Omental fat pad (tissue), 4 donors: ENCODE data around the gene SH3BP5. TPM values are rescaled to one million over a fixed set of nuclear protein-coding genes. Genes with fewer than 3 reads are reported as not detected.

Source experiments
- ATAC-seq: fragments of 150-250 bp; one replicate; pipeline ENCODE4 v1.9.1; 2016; ENCODE audit warnings: mild to moderate bottlenecking, moderate library complexity; ENCODE audit not compliant: low FRiP score
- DNase-seq: peaks from one replicate; pipeline ENCODE4 v3.0.0-alpha.2; 2019; ENCODE audit warnings: low spot score
- total RNA-seq, 4 donors: library from RNA; depleted of rRNA; stranded (reverse); fragments of >200 nt; gene quantifications; one replicate each; pipeline ENCODE4 v1.1.0, GENCODE V29; 2016
- TF ChIP-seq, protein P1 (sequence below), 3 donors: fragments of 450-650 bp; IDR thresholded peaks; one replicate each; pipeline ENCODE4 v1.5.1; 2016 to 2017; ENCODE audit warnings: antibody characterized with exemption in 3 of 3, mild to moderate bottlenecking in 3 of 3, moderate library complexity in 2 of 3

SH3BP5 gene
- total RNA-seq, 4 donors from 2014 or later = 71.1 to 114 (median 88.4) TPM

DNA sequence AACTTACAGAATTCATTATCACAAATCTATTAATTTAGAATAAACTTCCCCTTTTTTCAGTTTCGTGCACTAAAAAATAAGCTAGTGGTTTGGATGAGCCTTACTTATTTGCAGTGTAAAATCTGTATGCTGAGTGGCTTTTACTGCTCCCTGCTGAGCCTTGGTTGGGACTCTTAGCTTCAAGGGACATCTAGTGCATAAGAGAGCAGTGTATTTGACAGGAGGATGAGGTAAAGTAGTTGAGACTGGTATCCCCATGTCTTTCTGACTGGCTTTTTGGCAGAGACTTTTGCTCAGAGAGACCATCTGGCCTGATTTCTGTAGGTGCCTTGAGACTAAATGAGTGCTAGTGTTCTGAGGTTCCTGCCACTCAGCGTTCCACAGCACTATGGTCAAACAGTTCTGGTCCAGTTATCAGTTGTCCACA lies 114.5 kb downstream of the SH3BP5 start:
- ATAC-seq (no peak), DNase-seq (no peak)

DNA sequence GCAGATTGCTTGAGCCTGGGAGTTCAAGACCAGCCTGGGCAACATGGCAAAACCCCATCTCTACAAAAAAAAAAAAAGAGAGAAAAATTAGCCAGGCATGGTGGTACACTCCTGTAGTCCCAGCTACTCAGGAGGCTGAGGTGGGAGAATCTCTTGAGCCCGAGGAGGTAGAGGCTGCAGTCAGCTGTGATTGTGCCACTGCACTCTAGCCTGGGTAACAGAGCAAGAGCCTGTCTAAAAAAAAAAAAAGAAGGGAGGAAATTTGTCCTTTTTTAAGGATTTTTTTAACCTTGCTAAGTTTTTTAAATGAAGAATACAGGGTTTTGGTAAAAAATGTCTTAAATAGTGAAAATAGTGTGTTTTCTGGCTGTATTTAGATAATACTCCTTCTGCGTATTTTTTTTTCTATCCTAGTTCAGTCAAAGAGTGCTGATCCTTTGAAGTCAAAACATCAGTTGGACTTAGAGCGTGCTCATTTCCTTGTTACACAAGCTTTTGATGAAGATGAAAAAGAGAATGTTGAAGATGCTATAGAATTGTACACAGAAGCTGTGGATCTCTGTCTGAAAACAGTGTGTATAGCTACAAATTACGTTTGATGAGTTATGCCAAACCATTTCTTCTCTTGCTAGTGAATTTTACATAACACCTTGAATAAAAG lies 115.2 kb downstream of the SH3BP5 start:
- TF ChIP-seq, protein P1, sequence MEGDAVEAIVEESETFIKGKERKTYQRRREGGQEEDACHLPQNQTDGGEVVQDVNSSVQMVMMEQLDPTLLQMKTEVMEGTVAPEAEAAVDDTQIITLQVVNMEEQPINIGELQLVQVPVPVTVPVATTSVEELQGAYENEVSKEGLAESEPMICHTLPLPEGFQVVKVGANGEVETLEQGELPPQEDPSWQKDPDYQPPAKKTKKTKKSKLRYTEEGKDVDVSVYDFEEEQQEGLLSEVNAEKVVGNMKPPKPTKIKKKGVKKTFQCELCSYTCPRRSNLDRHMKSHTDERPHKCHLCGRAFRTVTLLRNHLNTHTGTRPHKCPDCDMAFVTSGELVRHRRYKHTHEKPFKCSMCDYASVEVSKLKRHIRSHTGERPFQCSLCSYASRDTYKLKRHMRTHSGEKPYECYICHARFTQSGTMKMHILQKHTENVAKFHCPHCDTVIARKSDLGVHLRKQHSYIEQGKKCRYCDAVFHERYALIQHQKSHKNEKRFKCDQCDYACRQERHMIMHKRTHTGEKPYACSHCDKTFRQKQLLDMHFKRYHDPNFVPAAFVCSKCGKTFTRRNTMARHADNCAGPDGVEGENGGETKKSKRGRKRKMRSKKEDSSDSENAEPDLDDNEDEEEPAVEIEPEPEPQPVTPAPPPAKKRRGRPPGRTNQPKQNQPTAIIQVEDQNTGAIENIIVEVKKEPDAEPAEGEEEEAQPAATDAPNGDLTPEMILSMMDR (IDR thresholded peaks at IDR 0.05) = no peak
- ATAC-seq = no peak

More for the DNA sequence above, 114.5 kb downstream of the SH3BP5 start:
- TF ChIP-seq, protein P1 (IDR thresholded peaks at IDR 0.05) = no peak

DNA sequence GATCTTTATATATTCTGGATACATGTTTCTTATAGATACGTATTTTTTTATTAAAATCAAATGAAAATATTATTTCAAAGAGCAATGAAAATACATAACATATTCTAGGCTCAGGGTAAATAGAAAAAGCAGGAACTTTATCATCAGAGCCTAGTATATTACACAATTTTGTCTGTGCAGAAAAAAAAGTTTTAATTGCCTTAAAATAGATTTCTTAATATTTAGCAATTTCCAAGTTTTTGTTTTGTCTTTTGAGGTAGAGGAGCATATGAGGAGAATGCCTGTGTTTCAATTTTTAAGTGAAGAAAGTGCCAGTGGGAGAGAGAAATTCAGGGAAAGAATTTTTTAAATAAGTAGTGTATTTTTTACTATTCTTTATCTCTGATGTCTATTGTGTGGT lies 115.9 kb downstream of the SH3BP5 start:
- TF ChIP-seq, protein P1 (IDR thresholded peaks at IDR 0.05) = no peak
- ATAC-seq = no peak
- no peak for DNase-seq

More for the DNA sequence above, 115.2 kb downstream of the SH3BP5 start:
- no peak for DNase-seq

DNA sequence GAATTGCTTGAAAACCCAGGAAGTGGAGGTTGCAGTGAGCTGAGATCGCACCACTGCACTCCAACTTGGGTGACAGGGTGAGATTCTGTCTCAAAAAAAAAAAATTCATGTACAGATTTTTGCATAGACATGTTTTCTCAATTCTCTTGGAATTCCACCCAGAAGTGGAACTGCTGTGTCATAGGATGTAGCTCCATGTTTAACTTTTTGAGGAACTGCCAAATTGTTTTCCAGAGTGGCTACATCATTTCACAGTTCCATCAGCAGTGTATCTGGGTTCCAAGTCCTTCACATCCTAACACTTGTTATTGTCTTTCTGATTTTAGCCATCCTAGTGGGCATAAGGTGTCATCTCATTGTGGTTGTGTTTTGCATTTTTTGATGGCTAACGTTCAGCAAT lies 116.4 kb downstream of the SH3BP5 start:
- ATAC-seq (no peak), DNase-seq (no peak)
- TF ChIP-seq, protein P1 (IDR thresholded peaks at IDR 0.05) = no peak

DNA sequence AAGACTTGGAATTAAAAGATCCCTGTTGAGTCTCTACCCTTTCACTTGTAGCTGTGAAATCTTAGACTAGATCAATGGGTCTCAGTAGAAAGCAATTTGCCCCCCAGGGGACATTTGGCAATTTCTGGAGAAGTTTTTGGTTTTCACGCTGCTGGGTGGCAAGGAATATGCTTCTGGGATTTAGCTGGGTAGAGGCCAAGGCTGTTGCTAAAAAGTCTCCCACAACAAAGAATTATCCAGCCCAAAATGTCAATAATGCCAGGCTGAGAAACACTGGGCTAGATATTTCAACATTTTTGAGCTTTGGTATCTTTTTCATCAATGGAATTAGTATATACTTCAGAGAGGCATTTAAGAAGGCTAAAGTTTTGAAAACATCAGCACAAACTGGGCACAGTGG lies 117.6 kb downstream of the SH3BP5 start:
- DNase-seq (no peak), ATAC-seq (peak; percentile 28)
- TF ChIP-seq, protein P1 (IDR thresholded peaks at IDR 0.05) = no peak

DNA sequence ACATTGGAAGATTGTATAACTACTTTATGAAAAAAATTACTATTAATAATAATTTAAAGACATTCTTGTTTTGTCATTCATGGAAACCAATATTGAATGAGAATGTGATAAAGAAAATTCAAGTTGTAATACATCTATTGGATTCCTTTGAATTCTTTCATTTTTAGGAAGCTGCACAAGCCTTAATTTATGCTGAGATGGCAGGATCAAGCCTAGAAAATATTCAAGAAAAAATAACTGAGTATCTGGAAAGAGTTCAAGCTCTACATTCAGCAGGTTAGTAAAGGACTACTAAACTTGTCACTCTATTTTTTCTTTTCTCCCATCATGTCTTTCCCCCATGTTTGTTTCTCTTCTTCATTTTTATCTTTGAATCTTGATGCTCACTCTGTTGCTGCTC lies 120.4 kb downstream of the SH3BP5 start:
- TF ChIP-seq, protein P1 (IDR thresholded peaks at IDR 0.05) = no peak
- ATAC-seq = no peak
- no peak for DNase-seq

DNA sequence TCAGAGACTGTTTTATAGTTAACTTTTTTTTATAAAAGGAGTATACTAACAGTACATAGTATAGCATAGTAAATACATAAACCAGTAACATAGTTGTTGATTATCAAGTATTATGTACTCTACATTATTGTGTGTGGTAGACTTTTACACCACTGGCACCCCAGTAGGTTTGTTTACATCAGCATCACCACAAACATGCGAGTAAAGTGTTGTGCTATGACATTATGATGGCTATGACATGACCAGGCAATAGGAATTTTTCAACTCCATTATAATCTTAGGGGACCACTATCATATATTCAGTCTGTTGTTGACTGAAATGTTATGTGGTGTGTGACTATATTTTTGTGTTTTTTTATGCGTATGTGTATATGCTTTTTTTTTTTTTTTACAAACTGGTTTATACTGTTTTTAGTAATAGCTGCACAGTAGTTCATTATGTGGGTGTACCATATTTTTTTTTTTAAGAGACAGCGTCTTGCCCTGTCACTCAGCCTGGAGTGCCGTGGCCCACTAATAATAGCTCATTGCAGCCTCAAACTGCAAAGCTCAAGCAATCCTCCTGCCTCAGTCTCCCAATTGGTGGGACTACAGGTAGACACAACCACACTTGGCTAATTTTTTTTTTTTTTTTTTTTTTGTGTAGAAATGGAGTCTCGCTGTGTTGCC lies 124.4 kb downstream of the SH3BP5 start:
- TF ChIP-seq, protein P1 (IDR thresholded peaks at IDR 0.05) = no peak
- DNase-seq (no peak), ATAC-seq (no peak)
